ENCODE data around the gene MYOM3.

The MYOM3 gene

DNA sequence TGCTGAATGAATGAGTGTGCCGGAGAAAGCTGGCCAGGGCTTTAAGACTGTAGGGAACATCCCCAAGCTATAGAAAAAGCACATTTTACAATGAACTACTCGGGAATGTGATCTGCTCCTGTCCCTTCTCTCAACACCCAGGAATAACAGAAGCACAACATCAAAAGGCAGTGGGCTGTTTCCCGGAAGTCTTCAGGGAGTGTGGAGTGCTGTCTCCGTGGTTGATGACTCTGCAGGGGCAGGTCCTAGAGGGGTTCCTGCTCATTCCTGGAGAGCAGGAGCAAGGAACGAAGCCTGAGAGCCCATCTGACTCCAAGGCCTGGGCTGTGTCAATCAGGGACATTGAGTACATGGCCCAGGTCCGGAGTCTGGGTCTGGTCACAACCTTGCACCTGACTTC is 35.9 kb upstream of the MYOM3 start:
- H3K4me2 ChIP-seq (ENCODE audit: low read length) = no peak overlapping the region
- H4K20me1 ChIP-seq (ENCODE audit: insufficient read depth, low read length) = no peaks in the 10 kb centered on the region
- no peaks in the 10 kb centered on the region for H3K9me3 ChIP-seq (ENCODE audit: insufficient read depth, low read length)
- H3K79me2 ChIP-seq (ENCODE audit: low read length) = no peaks in the 10 kb centered on the region
- H3K27ac ChIP-seq (ENCODE audit: low read length) = no peak overlapping the region
- H3K9ac ChIP-seq (ENCODE audit: low read length) = no peak overlapping the region
- H3K27me3 ChIP-seq (ENCODE audit: low read depth, low read length) = no peaks in the 10 kb centered on the region
- TF ChIP-seq EZH2phosphoT487 (IDR thresholded peaks at IDR 0.05; ENCODE audit: low read depth) = no peak
- TF ChIP-seq, protein P1, sequence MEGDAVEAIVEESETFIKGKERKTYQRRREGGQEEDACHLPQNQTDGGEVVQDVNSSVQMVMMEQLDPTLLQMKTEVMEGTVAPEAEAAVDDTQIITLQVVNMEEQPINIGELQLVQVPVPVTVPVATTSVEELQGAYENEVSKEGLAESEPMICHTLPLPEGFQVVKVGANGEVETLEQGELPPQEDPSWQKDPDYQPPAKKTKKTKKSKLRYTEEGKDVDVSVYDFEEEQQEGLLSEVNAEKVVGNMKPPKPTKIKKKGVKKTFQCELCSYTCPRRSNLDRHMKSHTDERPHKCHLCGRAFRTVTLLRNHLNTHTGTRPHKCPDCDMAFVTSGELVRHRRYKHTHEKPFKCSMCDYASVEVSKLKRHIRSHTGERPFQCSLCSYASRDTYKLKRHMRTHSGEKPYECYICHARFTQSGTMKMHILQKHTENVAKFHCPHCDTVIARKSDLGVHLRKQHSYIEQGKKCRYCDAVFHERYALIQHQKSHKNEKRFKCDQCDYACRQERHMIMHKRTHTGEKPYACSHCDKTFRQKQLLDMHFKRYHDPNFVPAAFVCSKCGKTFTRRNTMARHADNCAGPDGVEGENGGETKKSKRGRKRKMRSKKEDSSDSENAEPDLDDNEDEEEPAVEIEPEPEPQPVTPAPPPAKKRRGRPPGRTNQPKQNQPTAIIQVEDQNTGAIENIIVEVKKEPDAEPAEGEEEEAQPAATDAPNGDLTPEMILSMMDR (IDR thresholded peaks at IDR 0.05; ENCODE audit: low read depth, low read length) = no peak
- H2AFZ ChIP-seq (ENCODE audit: low read depth, low read length) = no peak overlapping the region
- peaks cover 36% of the 10 kb centered on the region for H3K4me1 ChIP-seq (ENCODE audit: low read length)
- no peak overlapping the region for H3K4me3 ChIP-seq (ENCODE audit: low read length)
- no peaks in the 10 kb centered on the region for H3K36me3 ChIP-seq (replicated peaks; ENCODE audit: low read depth, low read length)

DNA sequence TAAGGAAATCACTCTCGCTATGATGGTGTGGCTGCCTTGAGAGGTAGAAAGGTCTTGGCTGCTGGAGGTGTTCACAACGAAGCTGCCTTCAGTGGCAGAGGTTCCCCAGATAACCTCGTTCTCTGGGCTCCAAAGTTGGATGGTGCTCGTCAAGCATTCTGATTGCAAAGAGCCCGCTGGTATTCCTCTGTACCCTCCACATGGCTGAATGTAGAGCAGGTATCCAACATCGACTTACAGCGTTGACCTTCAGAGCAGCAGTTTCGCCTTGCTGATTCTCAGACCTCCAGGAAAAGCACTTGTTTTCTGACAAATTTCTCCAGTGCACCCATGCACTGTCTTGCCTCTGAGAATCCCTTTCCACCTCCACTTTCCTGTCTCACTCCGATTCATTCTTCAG is 35.3 kb upstream of the MYOM3 start:
- Histone ChIP-seq H3K79me2 (ENCODE audit: low read length) (no peaks in the 10 kb centered on the region), H3K9me3 (ENCODE audit: insufficient read depth, low read length) (no peaks in the 10 kb centered on the region), H3K4me3 (ENCODE audit: low read length) (no peak overlapping the region), H3K9ac (ENCODE audit: low read length) (no peak overlapping the region), H2AFZ (ENCODE audit: low read depth, low read length) (no peak overlapping the region), H3K27ac (ENCODE audit: low read length) (no peak overlapping the region), H3K4me2 (ENCODE audit: low read length) (no peak overlapping the region), H4K20me1 (ENCODE audit: insufficient read depth, low read length) (no peaks in the 10 kb centered on the region), H3K27me3 (ENCODE audit: low read depth, low read length) (no peaks in the 10 kb centered on the region), H3K36me3 (replicated peaks; ENCODE audit: low read depth, low read length) (no peaks in the 10 kb centered on the region), H3K4me1 (ENCODE audit: low read length) (peaks cover 33% of the 10 kb centered on the region)
- no peak for TF ChIP-seq EZH2phosphoT487 (IDR thresholded peaks at IDR 0.05; ENCODE audit: low read depth)
- TF ChIP-seq, protein P1 (IDR thresholded peaks at IDR 0.05; ENCODE audit: low read depth, low read length) = no peak

DNA sequence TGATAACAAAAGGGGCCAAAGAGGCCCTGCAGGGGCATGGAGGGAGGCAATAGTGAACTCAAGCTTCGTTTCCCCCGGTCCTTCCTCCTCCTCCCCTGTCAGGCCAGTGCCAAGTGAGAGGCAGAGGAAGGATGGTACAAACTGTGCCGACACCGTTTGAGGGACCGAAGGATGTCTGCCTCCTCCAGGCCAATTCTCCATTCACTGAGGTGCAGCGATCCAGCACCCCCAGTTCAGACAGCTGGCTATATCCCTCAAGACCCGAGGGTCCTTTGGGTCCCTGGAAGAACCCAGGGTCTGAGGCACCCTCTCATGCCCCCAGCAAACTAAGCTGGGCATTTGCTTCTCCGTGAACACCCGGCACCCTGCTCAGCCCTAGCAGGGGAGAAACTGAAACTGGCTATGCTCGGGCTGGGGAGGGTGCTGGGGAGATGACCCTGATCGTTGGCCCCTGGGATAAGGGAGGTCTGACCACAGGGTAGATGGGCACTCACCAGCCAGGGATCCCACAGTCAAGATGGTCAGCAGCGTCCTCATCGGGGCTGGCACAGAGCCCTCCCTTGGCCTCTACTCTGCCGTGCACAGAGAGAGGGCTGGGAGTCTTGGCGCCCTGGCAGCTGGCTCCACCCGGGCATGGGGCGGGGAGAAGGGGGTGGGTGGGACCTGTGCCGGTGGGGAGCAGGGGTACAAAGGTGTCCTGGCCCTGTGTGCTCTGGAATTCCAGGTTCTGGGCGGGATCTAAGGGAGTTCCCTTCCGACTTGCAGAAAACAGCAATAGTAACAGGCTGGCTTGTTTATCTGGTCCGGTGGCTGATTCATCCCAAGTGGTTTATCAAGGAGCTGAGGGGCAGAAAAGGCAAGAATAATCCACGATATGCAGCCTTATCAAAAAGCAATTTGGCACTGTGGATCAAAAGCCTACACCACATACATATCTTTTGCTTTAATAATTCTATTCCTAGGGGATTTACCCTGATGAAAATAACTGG is 30.9 kb upstream of the MYOM3 start, which contains the start of gene IL22RA1:
TSS of gene IL22RA1 (minus strand) at position 595 of the 989 bp plus-strand sequence. CDS start at position 537, 58 bp downstream.
- Histone ChIP-seq H3K4me1 (ENCODE audit: low read length) (0 out of 2 replicates have a peak, but pooled peaks cover 12% of the 10 kb centered on the region), H3K4me3 (ENCODE audit: low read length) (peak within 1 kb of the TSS; percentile 82), H2AFZ (ENCODE audit: low read depth, low read length) (peak within 1 kb of the TSS; percentile 85; the same call in 1 of the 2 replicates), H3K79me2 (ENCODE audit: low read length) (no peaks in the 10 kb centered on the region), H3K9me3 (ENCODE audit: insufficient read depth, low read length) (no peaks in the 10 kb centered on the region), H3K27me3 (ENCODE audit: low read depth, low read length) (no peaks in the 10 kb centered on the region), H3K27ac (ENCODE audit: low read length) (no peak within 1 kb of the TSS), H3K9ac (ENCODE audit: low read length) (peak within 1 kb of the TSS; percentile 51), H4K20me1 (ENCODE audit: insufficient read depth, low read length) (no peaks in the 10 kb centered on the region), H3K4me2 (ENCODE audit: low read length) (peak within 1 kb of the TSS; percentile 97), H3K36me3 (replicated peaks; ENCODE audit: low read depth, low read length) (no peaks in the 10 kb centered on the region)
- TF ChIP-seq, protein P1 (IDR thresholded peaks at IDR 0.05; ENCODE audit: low read depth, low read length) = no peak
- no peak for TF ChIP-seq EZH2phosphoT487 (IDR thresholded peaks at IDR 0.05; ENCODE audit: low read depth)

DNA sequence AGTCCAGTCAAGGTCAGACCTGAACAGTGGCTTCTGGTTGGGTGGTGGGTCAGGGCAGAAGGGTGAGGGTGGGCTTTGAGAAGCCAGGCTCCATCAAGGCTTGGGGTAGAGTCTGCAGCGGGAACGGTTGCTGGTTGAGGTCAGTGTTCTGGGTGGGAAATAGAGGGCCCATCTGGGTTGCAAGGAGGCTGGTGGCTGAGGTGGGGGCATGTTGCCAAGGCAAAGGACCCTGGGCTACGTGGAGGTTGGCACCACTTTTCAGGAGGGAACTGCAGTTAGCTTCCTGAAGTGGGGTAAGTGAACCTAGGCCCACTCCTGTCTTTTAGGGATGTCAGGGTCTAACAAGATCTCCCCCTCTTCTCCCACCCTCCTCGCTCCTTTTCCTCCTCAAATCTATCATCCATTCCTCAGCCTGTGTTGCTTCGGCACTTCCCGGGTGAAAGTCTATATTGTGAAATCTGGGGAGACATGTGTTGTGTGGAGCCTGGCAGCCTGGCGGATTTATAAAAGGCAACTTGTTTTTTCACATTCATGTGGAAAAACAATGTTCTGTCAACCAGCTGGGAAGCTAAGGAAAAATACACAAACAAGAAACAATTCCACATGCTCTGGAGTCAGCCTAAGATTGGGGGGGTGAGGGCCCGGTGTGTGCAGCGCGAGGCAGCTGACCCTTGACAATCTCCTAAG is 29.5 kb upstream of the MYOM3 start:
- TF ChIP-seq EZH2phosphoT487 (IDR thresholded peaks at IDR 0.05; ENCODE audit: low read depth) = no peak
- TF ChIP-seq, protein P1 (IDR thresholded peaks at IDR 0.05; ENCODE audit: low read depth, low read length) = no peak
- Histone ChIP-seq H3K27me3 (ENCODE audit: low read depth, low read length) (no peaks in the 10 kb centered on the region), H3K4me1 (ENCODE audit: low read length) (0 out of 2 replicates have a peak, but pooled peaks cover 12% of the 10 kb centered on the region), H3K27ac (ENCODE audit: low read length) (no peak overlapping the region), H3K4me2 (ENCODE audit: low read length) (no peak overlapping the region), H4K20me1 (ENCODE audit: insufficient read depth, low read length) (no peaks in the 10 kb centered on the region), H3K36me3 (replicated peaks; ENCODE audit: low read depth, low read length) (no peaks in the 10 kb centered on the region), H3K9me3 (ENCODE audit: insufficient read depth, low read length) (no peaks in the 10 kb centered on the region), H3K9ac (ENCODE audit: low read length) (no peak overlapping the region), H3K79me2 (ENCODE audit: low read length) (no peaks in the 10 kb centered on the region), H2AFZ (ENCODE audit: low read depth, low read length) (no peak overlapping the region), H3K4me3 (ENCODE audit: low read length) (no peak overlapping the region)
